ENCODE results near the gene ODF2.
A peak's percentile ranks its signal among the peaks of the same experiment; 100 is the strongest.

Gene ODF2

DNA sequence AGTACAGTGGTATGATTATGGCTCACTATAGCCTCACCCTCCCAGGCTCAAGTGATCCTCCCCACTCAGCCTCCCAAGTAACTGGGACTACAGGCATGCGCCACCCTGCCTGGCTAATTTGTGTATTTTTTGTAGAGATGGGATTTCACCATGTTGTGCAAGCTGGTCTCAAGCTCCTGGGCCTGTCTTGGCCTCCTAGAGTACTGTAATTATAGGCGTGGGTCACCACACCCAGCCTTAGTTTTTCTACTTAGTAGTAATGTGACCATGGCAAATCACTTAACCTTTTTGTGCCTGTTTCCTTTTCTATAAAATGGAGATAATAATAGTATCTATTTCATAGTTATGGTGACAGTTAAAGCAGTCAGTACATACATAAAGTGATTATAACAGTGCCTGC lies 70.9 kb downstream of the ODF2 start:
- no peak for DNase-seq (ENCODE audit: low read depth in 3 of 3)

DNA sequence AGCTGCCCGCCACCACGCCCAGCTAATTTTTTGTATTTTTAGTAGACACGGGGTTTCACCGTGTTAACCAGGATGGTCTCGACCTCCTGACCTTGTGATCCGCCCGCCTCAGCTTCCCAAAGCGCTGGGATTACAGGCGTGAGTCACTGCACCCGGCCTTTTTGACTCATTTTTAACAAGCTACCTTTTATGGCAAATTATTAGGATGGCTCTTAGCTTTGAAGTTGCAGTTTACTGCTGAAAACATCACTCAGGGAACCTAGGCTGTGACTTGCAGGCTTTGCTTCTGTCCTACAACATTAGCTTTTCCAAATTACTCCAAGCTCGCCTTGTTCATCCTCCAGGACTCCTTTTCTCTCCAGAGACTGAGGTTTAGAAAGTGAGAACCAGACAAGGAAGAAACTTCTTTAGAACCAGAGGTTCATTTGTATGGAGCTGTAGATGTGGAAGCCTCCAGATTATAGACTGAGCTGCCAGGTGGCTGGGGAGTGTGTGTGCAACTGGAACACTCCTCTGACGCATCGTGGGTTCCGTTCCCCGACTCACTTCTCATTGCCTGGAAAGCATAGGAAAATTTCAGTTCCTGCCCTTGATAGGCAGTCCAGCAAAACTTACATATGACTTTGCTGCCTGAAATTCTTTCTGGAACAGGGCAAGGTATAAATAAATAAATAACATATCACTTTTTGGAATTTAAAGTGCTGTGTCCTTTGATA lies 72.8 kb downstream of the ODF2 start:
- no peak for DNase-seq (ENCODE audit: low read depth in 3 of 3)

DNA sequence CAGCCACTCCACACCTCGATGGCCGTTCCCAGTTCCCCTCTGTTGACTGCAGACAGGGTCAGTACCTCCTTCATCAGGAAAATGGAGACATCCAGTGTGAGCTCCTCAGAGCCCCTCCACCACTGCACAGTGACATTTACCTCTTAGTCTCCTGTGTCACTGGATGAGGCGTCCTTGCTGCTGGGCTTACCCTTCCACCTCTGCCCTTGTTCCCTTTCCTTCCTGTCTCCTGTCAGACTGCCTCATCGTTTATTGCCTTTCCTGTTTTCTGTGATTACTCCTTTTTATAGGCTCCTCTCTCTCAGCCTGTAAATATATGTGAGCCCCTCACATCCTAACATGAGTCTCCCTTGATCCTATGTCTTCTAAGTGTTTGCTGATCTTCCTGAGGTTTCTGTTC lies 73.4 kb downstream of the ODF2 start:
- no peak for DNase-seq (ENCODE audit: low read depth in 3 of 3)

DNA sequence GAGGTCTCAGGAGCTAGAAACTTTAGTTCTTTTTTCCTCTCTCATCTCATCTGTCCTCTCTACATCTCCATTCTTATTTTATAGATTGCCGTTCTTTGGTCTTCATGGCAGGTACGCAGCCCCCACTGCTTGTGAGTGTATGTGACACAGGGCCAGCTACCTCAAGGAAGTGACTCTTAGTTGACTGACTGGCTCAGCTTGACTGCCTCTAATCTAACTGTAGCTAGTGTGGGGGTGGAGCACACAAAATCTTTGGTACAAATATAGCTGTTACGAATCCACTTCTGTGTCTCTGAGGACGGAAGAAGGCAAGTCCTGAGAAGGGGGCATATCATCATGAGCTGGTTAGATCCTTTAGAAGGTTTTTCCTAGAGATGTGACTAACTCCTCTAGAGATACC lies 76.8 kb downstream of the ODF2 start:
- no peak for DNase-seq (ENCODE audit: low read depth in 3 of 3)

DNA sequence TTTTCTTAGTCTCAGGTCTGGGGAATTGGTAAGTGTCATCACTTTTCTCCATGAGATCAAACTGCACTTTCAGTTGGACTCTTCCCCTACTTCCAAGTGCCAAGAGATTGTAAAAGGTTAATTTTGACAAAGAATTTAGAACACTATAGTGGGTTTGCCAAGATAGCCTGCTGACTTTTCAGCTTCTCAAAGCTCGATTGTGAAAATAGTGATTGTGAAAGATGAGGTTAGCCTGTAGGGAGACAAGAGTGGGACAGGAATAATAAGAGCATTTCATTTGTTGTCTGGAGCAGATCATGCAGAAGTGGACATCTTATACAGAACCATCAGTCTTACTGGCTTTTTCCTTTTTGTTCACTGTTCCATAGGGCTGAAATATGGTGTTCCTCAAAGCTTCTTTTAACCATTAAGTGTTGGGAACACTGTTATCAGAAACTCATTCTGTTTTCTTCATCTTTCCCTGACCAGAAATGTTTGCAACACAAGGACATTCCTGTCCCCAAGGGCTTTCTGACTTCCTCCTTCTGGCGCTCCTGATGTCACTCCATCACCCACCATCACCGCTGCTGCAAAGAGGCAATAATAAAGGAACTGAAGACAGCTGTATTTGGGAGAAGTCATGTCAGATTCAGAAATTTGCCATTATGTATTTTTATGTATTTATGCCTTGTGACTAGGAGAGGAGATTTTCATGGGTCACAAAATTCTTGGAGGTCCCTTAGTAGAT lies 85.0 kb downstream of the ODF2 start:
- DNase-seq (ENCODE audit: low read depth in 3 of 3): no peak

DNA sequence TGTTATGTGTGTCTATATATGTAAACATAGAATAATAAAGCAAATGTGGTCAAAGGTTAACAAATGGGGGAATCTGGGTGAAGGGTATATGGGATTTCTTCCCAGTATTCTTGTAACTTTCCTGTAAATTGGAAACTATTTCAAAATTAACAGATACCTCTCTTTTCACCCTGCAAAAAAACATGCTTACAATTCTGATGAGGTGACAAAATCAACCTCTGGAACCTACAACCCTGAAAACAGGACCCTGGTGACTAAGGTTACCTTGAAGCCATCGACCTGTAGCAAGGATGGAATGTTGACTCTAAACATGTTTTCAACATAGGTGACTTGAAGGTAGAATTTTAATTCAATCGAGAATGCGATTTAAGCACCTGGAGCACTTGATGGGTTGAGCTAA lies 90.7 kb downstream of the ODF2 start:
- DNase-seq (ENCODE audit: low read depth in 3 of 3): no peak

DNA sequence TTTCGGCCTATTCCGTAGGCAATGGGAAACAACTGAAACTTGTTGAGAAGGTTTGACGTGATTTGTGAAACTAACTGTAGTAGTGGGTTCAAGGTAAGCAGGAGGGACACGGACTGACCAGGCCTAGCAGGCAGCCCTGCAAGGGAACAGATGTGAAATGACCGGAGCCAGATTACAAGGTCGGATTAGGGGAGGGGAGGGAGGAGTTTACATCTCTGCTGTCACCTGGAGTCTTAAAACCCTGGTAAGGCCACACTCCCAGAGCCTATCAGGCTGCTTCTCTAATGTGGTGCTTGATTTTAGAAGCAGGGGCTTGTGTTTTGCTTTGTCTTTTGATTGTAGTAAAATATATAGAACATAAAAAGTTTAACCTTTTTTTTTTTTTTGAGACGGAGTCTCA lies 93.1 kb downstream of the ODF2 start:
- DNase-seq (ENCODE audit: low read depth in 3 of 3): no peak

DNA sequence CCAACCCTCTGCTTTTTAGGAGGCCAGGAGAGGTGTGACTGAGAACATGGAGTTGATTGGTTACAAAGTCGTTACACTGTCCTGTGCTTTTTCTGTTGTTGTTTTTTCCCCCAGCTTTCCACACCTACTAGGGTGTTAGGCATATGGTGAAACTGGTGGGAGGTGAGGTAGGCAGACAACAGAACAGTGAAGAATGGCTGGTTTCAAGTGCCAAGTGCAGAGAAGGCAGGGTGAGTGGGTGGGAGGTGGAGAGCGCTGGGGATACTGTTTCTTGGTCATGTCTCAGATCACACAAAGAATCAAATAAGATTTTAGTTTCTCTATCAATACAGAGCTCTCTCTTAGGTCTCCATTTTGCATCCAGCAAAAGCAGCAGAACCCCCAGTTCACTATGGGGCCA lies 94.4 kb downstream of the ODF2 start:
- DNase-seq (ENCODE audit: low read depth in 3 of 3): peak in 2 of 3 donors; percentile 47 to 57

Measured in stimulated activated CD4-positive, alpha-beta T cell treated with anti-CD3 and anti-CD28 coated beads, TNF-alpha, amount 100 ng/mL, for 48 hours (primary cell).